ACHN (cell line): ENCODE measurements around the gene COA1.
"Not testable (repeated sequence)": the region's sequence is repeated elsewhere in the genome, so short reads cannot be mapped to it uniquely, and the experiment has no call there.

ENCODE experiments used
- DNase-seq: peaks from one replicate; pipeline ENCODE4 v3.0.0-alpha.2; 2015
- in situ Hi-C: cut with HindIII; loops from 2 replicates; pipeline ENCODE4 v1.10.0; 2017; ENCODE audit warnings: low sequenced_read_pairs, low pct_ligation_motif_present, low pct_unique_long_range_greater_than_20kb

COA1 gene

GRCh38 chr7:43735403-43735801, 6.1 kb upstream of the COA1 start:
- in situ Hi-C loops, result no loop called here
- no peak for DNase-seq

GRCh38 chr7:43734575-43735332, 5.4 kb upstream of the COA1 start:
- DNase-seq, in situ Hi-C loops: not testable (repeated sequence)

- peak; percentile 10 for DNase-seq
- in situ Hi-C loops, result not testable (repeated sequence)
Measured at GRCh38 chr7:43731494-43731893, 2.2 kb upstream of the COA1 start.

DNA sequence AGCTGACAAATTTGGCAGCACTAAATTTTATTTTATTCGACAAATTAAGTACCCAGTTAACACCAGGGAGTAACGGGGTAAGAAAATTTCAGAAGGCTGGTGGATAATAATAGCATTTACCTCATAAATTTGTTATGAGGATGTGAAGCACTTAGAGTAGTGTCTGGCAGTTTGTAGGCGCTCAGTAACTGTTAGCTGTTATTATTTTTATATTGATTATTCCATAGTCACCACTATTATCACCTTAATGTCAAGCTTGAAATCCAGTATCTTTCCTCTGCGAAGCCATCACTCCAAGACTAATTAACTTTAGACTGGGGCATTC, 563 bp upstream of the COA1 start:
- DNase-seq, result no peak
- in situ Hi-C loops, result no loop called here

DNA sequence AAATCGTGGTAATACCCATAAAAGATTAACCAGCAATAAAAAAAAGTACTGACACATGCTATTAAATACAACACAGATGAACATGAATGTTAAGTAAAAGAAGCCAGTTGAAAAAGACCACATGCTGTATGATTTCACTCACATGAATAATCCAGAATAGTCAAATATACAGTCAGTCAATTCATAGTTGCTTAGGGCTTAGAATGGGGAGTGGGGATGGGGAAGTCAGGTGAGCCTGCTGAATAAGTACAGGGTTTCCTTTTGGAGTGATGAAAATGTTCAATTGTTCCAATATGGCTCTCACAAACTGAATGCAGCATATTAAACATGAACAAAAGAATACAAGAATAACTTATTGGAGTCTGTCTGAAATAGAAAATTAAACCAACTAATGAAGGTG, 1.8 kb downstream of the COA1 start:
- in situ Hi-C loops, result no loop called here
- no peak for DNase-seq

DNA sequence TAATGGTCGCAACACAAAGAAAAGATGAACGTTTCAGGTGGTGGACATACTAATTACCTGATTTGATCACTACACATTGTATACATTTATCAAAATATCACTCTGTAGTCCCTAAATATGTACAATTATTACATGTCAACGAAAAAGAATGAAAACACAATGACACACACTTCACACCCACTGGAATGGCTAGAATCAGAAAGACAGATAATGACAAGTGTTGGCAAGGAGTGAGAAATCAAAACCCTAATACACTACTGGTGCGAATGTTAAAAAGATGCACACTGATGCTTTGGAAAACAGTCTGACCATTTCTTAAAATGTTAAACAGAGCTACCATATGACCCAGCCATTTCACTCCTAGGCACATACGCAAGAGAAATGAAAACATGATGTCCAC, 2.3 kb downstream of the COA1 start:
- in situ Hi-C loops, result no loop called here

DNA sequence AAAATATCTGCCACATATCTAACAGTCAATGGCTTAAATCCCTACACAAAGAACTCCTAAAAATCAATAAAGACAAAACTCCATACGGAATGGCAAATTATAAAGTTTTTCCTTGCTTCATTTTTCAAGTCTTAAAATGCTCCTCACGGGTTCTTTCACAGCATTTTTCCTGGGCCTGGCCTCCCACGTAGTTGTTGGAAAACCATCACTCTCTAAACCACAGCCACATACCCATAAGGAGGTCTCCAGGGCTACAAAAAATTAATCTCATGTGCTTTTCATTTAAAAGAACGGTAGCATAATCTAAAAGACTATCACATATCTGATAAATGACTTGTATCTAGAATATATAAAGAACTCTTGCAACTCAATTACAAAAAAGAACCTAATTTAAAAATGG, 2.9 kb downstream of the COA1 start:
- in situ Hi-C loops, result no loop called here
- no peak for DNase-seq

More for the DNA sequence above, 2.3 kb downstream of the COA1 start:
- no peak for DNase-seq

- in situ Hi-C loops, result no loop called here
- DNase-seq, result no peak
Measured at GRCh38 chr7:43725251-43725650, 4.1 kb downstream of the COA1 start.

- in situ Hi-C loops, result loop anchor here (25.0 kb wide), 1 partner anchor 136 kb away; the partner anchor contains the start of gene STK17A
- DNase-seq, result no peak
Measured at GRCh38 chr7:43723007-43723341, 6.3 kb downstream of the COA1 start.

- in situ Hi-C loops, result loop anchor here (25.0 kb wide), 1 partner anchor 134 kb away; the partner anchor contains the start of gene STK17A
- DNase-seq, result peak; percentile 64
Measured at GRCh38 chr7:43721193-43721806, 8.0 kb downstream of the COA1 start.

- in situ Hi-C loops, result loop anchor here (25.0 kb wide), 1 partner anchor 129 kb away; the partner anchor contains the start of gene STK17A
- no peak for DNase-seq
Measured at GRCh38 chr7:43716598-43716997, 12.7 kb downstream of the COA1 start.

- in situ Hi-C loops, result loop anchor here (25.0 kb wide), 1 partner anchor 129 kb away; the partner anchor contains the start of gene STK17A
Measured at GRCh38 chr7:43715966-43716365, 13.4 kb downstream of the COA1 start.

DNA sequence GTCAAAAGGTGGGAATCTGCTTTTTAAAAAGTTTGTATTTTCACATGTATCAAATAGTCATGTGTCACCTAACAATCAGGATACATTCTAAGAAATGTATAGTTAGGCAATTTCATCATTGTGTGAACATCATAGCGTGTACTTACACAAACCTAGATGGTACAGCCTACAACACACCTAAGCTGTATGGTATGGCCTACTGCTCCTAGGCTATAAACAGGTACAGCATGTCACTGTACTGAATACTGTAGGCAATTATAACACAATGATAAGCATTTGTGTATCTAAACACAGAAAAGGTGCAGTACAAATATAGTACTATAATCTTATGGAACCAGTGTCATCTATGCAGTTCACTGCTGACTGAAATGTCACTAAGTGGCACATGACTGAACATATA, 17.8 kb downstream of the COA1 start:
- in situ Hi-C loops, result loop anchor here (25.0 kb wide), 1 partner anchor 124 kb away; the partner anchor contains the start of gene STK17A

More at GRCh38 chr7:43715966-43716365, 13.4 kb downstream of the COA1 start:
- DNase-seq, result not testable (repeated sequence)

DNA sequence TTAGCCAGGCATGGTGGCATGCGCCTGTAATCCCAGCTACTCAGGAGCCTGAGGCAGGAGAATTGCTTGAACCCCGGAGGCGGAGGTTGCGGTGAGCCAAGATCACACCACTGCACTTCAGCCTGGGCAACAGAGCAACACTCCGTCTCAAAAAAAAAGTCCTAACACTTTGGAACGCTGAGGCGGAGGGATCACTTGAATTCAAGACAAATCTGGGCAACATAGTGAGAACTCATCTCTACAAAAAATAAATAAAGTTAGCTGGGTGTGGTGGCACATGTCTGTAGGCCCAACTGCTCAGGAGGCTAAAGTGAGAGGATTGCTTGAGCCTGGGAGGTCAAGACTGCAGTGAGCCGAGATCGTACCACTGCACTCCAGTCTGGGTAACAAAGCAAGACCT, 21.3 kb downstream of the COA1 start:
- not testable (repeated sequence) for DNase-seq
- in situ Hi-C loops, result loop anchor here (25.0 kb wide), 1 partner anchor 121 kb away; the partner anchor contains the start of gene STK17A

More for the DNA sequence above, 17.8 kb downstream of the COA1 start:
- DNase-seq, result no peak

DNA sequence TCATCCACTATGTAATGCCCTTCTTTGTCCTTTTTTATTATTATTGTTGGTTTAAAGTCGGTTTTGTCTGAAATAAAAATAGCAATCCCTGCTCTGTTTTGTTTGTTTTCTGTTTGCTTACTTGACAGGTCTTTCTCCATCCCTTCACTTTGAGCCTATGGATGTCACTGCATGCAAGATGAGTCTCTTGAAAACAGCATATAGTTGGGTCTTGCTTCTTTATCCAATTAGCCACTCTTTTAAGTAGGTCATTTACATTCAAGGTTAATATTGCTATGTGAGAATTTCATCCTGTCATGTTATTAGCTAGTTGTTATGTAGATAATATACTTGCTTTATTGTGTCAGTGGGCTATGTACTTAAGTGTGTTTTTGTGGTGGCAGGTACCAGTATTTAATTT, 25.8 kb downstream of the COA1 start:
- in situ Hi-C loops, result loop anchor here (25.0 kb wide), 1 partner anchor 116 kb away; the partner anchor contains the start of gene STK17A
- no peak for DNase-seq

GRCh38 chr7:43702974-43703373, 26.3 kb downstream of the COA1 start:
- in situ Hi-C loops, result loop anchor here (25.0 kb wide), 1 partner anchor 116 kb away; the partner anchor contains the start of gene STK17A

DNA sequence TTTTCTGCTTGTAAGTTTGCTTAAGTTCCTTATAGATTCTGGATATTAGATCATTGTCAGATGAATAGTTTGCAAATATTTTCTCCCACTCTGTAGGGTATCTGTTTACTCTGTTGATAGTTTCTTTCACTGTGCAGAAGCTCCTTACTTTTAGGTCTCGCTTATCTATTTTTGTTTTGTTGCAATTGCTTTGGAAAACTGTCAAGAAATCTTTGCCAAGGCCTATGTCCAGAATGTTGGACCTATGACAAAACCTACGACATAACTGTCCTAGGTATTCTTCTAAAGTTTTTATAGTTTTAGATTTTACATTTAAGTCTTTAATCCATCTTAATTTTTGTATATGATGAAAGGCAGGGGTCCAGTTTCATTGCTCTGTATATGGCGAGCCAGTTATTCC, 27.4 kb downstream of the COA1 start:
- DNase-seq, result no peak
- in situ Hi-C loops, result loop anchor here (25.0 kb wide), 1 partner anchor 115 kb away; the partner anchor contains the start of gene STK17A

More at GRCh38 chr7:43702974-43703373, 26.3 kb downstream of the COA1 start:
- no peak for DNase-seq

GRCh38 chr7:43701500-43701854, 27.8 kb downstream of the COA1 start:
- in situ Hi-C loops, result loop anchor here (25.0 kb wide), 1 partner anchor 114 kb away; the partner anchor contains the start of gene STK17A
- DNase-seq, result no peak

DNA sequence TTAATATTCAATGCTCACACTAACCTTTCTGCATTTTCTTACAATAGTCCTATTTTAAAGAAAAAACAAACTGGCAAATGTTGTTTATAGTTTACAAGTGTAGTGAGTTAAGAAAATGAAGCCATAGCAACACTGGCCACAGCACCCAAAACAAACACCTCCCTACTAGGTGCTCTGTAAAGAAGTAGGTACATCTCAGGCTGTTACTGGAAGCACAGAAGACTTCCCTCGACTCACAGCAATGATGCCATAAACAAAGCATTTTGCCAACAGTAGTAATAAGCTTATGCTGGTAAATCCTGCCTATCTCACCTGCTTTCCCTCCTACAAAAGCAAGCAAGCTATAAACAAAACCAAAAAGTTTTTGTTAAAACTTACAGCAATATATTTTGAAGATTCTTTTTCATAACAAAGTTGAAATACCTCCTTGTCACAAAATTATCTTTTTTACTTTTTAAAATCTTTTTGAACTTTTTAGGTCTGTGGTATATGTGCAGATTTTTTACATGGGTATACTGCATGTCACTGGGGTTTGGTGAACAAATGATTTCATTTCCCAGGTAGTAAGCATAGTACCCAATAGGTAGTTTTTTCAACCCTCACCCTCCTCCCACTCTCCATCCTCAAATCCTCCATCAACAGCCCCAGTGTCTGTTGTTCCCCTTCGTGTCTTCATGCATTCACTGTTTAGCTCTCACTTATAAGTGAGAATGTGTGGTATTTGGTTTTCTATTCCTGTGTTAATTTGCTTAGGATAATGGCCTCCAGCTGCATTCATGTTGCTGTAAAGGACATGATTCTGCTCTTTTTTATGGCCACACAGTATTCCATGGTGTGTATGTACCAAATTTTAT, 28.4 kb downstream of the COA1 start:
- in situ Hi-C loops, result loop anchor here (25.0 kb wide), 1 partner anchor 114 kb away; the partner anchor contains the start of gene STK17A
- DNase-seq, result no peak
